ENCODE data around the gene RIN1.
"Not testable (repeated sequence)": the region's sequence is repeated elsewhere in the genome, so short reads cannot be mapped to it uniquely, and the experiment has no call there.

RIN1 gene

GRCh38 chr11:66321606-66322005, 14.6 kb downstream of the RIN1 start:
- DNase-seq (ENCODE audit: low read depth): no peak
- TF ChIP-seq CTCF (IDR thresholded peaks at IDR 0.05; ENCODE audit: control insufficient read depth, extremely low read depth, insufficient read depth): no peak
- no peak overlapping the region for H3K4me3 ChIP-seq (ENCODE audit: low read depth, low read length)

DNA sequence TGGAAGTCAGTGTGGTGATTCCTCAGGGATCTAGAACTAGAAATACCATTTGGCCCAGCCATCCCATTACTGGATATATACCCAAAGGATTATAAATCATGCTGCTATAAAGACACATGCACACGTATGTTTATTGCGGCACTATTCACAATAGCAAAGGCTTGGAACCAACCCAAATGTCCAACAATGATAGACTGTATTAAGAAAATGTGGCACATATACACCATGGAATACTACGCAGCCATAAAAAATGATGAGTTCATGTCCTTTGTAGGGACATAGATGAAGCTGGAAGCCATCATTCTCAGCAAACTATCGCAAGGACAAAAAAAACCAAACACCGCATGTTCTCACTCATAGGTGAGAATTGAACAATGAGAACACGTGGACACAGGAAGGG, 15.5 kb downstream of the RIN1 start:
- DNase-seq (ENCODE audit: low read depth); H3K4me3 ChIP-seq (ENCODE audit: low read depth, low read length): not testable (repeated sequence)

DNA sequence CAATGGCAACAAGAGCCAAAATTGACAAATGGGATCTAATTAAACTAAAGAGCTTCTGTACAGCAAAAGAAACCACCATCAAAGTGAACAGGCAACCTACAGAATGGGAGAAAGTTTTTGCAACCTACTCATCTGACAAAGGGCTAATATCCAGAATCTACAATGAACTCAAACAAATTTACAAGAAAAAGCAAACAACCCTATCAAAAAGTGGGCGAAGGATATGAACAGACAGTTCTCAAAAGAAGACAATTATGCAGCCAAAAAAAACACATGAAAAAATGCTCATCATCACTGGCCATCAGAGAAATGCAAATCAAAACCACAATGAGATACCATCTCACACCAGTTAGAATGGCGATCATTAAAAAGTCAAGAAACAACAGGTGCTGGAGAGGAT, 15.9 kb downstream of the RIN1 start:
- not testable (repeated sequence) for H3K4me3 ChIP-seq (ENCODE audit: low read depth, low read length); DNase-seq (ENCODE audit: low read depth)

GRCh38 chr11:66318600-66318970, 17.6 kb downstream of the RIN1 start:
- TF ChIP-seq CTCF (IDR thresholded peaks at IDR 0.05; ENCODE audit: control insufficient read depth, extremely low read depth, insufficient read depth): no peak
- no peak overlapping the region for H3K4me3 ChIP-seq (ENCODE audit: low read depth, low read length)
- DNase-seq (ENCODE audit: low read depth): no peak

- DNase-seq (ENCODE audit: low read depth): no peak
- H3K4me3 ChIP-seq (ENCODE audit: low read depth, low read length): no peak overlapping the region
- no peak for TF ChIP-seq CTCF (IDR thresholded peaks at IDR 0.05; ENCODE audit: control insufficient read depth, extremely low read depth, insufficient read depth)
Measured at GRCh38 chr11:66317723-66318599, 18.3 kb downstream of the RIN1 start.

DNA sequence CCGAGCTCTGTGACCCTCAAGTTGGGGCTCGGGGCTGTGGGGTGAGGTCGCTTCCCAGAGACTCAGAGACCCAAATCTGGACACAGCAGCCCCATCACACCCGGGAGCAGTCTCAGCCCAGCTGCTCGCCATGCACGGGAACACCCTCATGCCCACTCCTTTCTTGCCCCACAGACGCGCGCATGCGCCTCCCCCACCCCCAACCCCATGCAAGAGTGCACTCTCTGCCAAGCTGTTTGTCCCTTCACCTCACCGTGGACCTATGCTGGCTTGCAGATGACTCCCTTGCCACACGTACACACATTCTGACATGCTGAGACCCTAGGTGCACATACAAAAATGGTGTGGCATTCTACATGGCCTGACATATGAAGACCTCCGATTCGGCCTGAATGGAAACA, 18.9 kb downstream of the RIN1 start:
- H3K4me3 ChIP-seq (ENCODE audit: low read depth, low read length): no peak overlapping the region
- DNase-seq (ENCODE audit: low read depth): no peak
- TF ChIP-seq CTCF (IDR thresholded peaks at IDR 0.05; ENCODE audit: control insufficient read depth, extremely low read depth, insufficient read depth): no peak

DNA sequence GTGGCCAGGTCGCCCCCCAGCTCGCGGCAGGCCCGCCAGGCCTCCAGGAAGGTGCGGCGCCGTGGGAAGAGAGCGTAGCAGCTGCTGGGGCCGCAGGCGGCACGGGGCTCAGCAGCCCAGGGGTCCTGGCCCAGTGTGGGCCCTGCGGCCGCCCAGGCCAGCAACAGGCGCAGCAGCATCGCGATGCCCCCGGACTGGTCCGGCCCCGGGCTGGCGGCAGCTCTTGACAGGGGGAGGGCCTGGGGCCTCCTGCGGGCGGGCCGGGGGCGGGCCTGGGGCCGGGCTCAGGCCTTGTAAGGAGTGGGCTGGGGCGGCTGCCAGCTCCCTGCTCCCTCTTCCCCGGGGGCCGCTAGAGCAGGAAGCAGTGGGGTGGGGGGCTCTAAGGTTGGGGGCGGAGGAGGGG, 19.4 kb downstream of the RIN1 start, which contains the start of gene CD248:
Gene CD248, minus strand, starts transcription at position 196 of the 403 bp plus-strand sequence. Its CDS starts 17 bp downstream, at position 179.
- H3K4me3 ChIP-seq (ENCODE audit: low read depth, low read length): no peak within 1 kb of the TSS
- no peak for TF ChIP-seq CTCF (IDR thresholded peaks at IDR 0.05; ENCODE audit: control insufficient read depth, extremely low read depth, insufficient read depth)
- no peak for DNase-seq (ENCODE audit: low read depth)

All from LNCaP clone FGC (cell line).